Dedifferentiated amniotic fluid mesenchymal stem cell (primary cell): ENCODE measurements around the gene EYS.

Experiments used
- DNase-seq: peaks from one replicate; pipeline ENCODE4 v3.0.0-alpha.2; 2016; ENCODE audit errors: extremely low spot score

EYS gene

DNA sequence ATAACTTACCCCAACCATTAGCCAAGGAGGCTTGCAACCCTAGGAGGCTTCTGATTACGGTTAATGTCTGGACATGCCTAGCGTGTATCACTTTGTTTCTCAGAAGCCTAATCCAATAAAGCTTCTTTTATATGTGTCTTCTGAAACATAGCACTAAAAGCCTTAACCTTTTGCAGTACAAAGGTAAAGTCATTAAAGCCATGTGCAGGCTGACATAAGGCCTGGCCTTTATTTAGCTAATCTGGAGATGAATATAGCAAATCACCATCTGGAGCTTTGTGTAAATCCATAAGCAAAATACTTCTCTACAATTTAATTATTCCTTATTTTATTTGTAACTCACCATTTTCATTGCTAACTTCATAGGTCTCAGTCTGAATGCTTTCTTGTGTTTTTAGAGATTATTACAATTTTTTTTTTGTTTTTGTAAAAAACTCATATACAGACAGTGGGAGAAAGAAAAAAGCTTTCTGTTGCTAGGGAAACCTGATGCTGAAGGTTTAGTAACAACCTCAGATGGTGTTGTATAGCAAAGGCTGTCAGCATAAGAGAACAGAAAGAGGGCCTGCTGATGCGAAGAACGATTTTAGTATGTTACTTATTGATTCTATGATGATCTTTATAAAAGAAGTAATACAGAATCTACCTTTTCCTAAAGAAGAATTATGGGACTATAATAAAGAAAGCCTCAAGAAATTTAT lies at the start of gene EYS:
EYS (minus strand) TSS at position 101 of the 701 bp plus-strand sequence. CDS start 211,816 bp downstream, outside the sequence.
- no peak for DNase-seq

GRCh38 chr6:65746302-65746701 lies 39.3 kb upstream of the EYS start:
- DNase-seq, result no peak

DNA sequence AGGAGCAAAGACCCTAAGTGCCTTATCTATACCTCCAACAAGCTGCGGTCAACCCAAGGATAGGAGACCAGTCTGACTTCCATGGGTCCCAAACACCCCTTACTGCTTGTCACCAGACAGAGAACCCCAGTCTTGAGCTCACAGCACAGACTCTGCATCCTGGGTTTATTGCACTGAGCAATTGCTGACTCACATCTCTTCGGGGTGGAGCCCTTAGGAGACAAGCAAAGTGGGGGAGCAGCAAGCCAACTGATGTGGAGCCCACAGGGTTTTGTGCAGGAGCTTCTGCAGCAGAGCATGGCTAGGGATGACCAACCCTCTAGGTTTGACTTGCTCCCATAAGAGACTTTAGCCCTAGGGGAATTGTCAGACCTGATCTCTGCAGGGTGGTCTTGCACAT lies 38.6 kb upstream of the EYS start:
- no peak for DNase-seq

- no peak for DNase-seq
These were observed 22.0 kb upstream of the EYS start for GRCh38 chr6:65728879-65729479.

- DNase-seq, result no peak
These were observed 12.1 kb upstream of the EYS start for GRCh38 chr6:65719101-65719500.

GRCh38 chr6:65711531-65711930 lies 4.5 kb upstream of the EYS start:
- no peak for DNase-seq

DNA sequence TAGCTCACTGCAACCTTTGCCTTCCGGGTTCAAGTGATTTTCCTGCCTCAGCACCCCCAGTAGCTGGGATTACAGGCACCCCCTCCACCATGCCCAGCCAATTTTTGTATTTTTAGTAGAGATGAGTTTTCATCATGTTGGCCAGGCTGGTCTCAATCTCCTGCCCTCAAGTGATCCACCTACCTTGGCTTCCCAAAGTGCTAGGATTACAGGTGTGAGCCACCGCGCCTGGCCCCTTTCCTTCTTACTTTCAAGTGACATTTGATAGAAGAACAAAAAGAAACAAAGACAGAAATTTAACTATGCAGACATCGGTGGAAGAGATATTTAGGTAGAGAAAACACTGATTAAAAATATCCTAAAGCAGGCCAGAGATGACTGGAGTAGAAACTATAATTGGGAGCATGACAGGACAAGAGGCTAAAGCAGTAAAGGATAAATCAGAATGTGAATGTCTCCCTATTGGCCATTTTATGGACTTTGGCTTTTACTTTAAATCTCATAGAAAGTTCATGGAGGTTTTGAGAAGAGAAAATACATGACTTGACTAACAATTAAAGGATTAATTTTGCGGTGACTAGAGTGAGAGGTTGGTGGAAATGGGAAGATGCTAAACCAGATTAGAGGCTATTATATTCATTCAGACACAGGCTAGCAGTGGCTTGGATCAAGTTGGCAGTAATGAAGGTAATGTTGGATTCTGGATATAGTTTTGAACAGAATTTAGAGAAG lies 2.2 kb upstream of the EYS start:
- DNase-seq, result no peak

- no peak for DNase-seq
These were observed 1.1 kb upstream of the EYS start for GRCh38 chr6:65708162-65708561.

DNA sequence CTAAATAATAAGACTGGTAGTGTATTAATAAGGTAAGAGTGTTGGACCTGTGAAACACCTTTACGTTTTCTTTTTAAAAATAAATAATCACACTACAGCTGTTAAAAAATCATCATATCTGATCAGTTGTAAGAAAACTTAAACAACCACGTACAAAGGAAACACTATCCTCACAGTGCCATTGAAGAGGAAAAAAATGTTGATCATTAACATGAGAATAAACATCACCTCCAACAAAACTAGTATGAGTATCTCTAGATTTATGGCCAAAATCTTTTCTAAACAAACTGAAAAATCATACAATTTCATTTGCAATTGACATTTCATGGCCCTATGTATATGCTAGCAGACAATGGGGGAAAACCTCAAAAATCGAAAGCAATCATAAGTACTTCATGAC lies 590 bp downstream of the EYS start:
- DNase-seq, result no peak

- no peak for DNase-seq
These were observed 5.7 kb downstream of the EYS start for GRCh38 chr6:65701325-65701724.

DNA sequence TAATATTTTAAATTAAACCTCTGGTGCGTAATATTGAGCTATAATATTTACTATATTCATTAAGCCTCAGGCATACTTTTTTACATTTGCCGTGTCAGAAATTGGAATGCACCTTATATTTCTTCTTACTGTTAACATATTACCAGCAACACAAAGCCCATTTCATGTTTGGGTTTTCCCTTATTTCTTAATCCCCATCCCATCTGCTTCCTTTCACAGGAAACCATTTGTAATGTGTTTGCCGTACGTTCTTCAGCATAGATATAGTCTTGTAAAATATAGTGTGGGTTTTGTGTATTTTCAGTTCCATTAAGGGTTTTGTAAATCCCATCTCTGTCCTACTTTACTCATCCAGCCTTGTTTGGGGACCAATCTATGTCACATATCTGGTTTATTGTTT lies 6.5 kb downstream of the EYS start:
- no peak for DNase-seq

- no peak for DNase-seq
These were observed 14.9 kb downstream of the EYS start for GRCh38 chr6:65692109-65692508.

GRCh38 chr6:65680232-65680631 lies 26.8 kb downstream of the EYS start:
- DNase-seq, result no peak

- no peak for DNase-seq
These were observed 35.1 kb downstream of the EYS start for GRCh38 chr6:65671922-65672321.

GRCh38 chr6:65667916-65668656 lies 38.9 kb downstream of the EYS start:
- DNase-seq, result no peak

DNA sequence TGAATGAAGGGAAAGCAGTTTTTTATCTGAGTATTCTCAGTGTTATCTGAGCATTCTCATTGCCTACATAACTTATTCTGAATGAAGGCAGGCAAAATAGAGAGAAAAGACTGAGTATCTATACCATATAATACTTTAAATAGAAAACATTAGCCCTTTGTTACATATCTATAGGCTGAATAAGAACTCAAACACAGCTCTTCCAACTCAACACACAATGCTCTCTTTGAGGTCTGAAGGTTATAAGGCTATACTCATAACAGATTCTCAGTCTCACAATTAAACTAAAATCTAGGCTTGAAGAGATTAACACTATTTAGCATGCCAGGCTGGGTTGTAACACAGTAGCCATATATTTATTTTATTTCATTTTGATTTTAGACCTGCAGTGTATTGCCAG lies 56.9 kb downstream of the EYS start:
- no peak for DNase-seq

DNA sequence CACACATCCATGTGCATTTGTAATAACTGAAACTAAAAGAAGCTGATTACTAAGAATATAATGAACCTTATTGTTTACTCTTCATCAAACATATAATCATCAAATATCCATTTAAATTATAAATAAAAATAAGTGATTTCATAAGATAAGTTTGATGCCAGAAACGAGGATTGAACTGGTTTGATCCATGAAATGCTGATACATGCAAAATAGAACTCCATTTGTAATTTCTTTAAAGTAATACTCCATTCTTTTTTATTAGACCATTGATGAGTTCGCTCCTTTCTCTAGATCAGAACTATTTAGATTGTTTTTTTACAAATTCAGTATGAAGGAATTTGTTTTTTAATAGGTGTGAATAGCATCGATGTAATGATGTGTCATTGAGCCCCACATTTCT lies 57.6 kb downstream of the EYS start:
- DNase-seq, result no peak

DNA sequence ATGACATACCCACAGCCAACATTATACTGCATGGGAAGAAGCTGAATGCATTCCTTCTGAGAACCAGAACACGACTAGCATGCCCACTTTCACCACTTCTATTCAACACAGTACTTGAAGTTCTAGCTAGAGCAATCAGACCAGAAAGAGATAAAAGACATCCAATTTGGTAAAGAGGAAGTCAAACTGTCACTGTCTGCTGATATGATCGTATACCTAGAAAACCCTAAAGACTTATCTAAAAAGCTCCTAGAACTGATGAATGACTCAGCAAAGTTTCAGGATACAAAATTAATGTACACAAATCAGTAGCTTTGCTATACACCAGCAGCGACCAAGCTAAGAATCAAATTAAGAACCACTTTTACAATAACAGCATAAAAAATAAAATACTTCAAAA lies 60.5 kb downstream of the EYS start:
- DNase-seq, result no peak

GRCh38 chr6:65642776-65643175 lies 64.2 kb downstream of the EYS start:
- DNase-seq, result no peak

DNA sequence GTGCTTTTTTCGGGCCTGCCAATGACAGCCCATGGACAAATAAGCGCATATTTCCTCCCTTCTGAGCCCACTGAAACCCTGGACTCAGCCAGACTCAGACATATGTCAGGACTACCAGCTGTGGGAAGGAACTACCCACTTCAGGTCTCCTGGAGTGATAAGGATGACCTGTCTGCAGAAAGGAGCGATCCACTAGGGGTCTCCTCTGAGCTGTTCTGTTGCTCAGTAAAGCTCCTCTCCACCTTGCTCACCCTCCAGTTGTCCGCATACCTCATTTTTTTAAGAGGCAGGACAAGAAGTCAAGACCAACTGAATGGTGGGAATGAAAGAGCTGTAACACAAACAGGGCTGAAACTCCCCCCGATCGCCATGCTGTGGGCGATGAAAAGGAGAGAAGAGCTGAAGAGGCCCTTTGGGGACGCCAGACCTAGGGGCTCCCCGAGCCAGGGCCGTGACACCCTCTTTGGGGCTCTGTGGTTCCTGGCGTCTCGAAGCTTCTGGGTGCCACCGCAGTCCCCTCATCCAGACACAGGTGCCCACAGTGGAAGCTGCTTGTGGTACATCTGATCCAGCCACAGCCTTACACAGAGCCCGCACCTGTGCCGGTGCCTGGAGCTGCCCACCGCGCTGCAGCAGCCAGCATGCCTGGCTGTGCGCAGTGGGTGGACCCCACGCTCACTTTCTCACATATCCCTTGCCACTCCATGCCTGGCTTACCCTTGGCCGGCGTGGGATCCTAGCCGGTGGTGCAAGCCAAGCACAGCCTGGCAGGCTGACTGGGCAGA lies 68.8 kb downstream of the EYS start:
- DNase-seq, result no peak

GRCh38 chr6:65637289-65638046 lies 69.6 kb downstream of the EYS start:
- DNase-seq, result no peak
